ENCODE results near the gene RING1.
A peak's percentile ranks its signal among the peaks of the same experiment; 100 is the strongest.

Gene RING1

DNA sequence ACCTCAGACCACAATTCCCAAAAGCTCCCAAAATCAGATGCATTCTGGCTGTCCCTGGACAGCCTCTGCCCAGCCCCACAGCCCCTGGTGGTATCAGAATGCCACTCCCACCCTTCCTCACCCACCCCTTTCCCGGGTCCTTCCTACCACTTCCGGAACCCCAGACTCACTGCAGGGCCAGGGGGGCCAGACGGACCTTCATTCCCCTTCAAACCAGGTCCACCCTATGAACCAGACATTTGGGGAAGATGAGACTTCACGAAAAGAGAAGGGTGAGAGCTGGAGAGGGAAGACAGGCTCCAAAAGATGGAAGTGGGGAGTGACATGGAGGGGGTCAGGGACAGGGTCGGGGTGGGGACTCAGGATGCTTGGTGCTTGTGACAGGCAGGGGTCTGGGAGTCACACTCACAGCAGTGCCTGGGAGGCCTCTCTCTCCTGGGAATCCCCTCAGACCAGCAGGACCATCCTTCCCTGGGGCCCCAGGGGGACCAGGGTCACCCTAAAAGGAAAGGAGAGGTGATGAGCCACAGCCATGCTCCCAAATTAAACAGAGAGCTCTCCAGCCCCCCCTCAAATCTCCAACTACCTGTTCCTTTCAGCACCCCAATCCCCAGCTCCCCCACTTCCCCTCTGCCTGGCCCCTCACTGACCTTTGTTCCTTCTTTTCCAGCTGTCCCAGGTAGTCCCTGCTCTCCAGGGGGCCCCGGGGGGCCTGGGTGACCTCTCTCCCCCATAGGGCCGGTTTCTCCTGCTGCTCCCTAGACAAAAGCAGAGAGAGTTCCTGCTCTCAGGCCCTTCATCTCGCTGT lies 36.2 kb upstream of the RING1 start:
- DNase-seq = no peak

DNA sequence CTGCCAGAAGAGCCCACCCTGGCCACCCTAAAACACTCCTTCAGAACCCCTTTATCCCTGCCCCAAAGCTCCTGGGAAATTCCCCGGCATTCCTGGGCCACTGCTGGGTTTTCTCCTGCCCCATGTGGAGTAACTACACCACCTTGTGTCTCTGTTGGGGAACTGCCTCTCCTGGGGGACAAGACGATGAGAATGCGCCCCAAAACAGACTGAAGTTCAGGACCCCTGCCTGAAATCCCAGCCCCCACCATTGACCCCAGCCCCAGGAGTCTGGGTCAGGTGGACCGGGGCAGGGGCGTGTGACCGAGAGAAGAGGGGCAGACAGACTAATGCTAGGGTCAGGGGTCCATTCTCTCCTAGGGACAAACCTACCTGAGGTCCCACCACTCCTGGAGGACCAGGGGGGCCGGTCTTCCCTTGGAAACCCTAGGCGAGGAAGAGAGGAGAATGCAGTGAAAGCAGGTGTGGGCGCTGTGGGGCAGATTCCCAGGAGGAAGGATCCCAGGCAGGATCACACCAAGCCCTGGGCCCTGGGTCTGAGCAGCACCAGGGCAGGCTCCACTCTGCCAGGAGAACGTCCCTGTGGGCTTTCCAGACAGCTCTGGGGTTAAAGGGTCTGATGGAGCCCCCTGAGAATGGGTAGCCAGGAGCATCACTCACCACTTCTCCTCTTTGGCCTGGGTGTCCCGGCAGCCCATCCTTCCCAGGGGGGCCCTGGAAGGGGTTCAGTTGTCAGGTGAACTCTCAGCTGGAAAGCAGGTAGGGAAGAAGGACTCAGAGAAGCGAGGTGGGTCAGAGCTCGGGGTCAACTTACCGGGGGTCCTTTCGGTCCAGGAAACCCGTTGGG lies 35.4 kb upstream of the RING1 start:
- DNase-seq = peak in 1 of 56 donors; percentile 2

DNA sequence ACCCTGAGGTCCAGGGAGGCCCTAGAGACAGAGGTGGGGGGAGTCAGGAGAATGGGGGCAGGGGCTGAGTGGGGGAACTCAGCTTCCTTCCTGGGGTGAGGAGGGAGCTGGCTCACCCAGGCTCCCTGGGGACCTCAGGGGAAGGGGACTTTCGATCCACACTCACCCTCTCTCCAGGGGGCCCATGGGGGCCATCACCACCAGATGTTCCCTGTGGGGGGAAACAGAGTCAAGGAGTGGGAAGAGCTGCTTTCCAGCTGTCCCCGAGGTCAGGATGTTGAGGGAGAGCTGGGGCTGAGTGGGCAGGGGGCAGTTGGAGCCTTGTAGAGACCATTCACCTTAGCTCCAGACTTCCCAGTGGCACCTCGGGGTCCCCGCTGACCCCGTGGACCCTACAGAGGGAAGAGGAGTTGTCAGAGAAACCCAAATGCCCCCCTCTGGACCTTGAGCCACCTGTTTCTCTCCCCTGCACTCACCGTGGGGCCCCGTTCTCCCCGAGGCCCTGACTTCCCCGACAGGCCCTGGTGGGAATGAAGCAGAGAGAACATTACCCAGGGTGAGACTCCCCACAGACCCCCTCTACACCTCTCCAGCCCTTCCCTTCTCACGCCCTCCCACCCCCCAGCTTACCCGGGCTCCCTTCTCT lies 34.6 kb upstream of the RING1 start:
- no peak for DNase-seq

GRCh38 chr6:33174784-33175183 lies 33.5 kb upstream of the RING1 start:
- DNase-seq = no peak

GRCh38 chr6:33175436-33176069 lies 32.7 kb upstream of the RING1 start:
- no peak for DNase-seq

- DNase-seq = no peak
These were observed 31.4 kb upstream of the RING1 start for GRCh38 chr6:33176906-33177305.

- DNase-seq = no peak
These were observed 30.5 kb upstream of the RING1 start for GRCh38 chr6:33177552-33178446.

GRCh38 chr6:33178755-33179475 lies 29.4 kb upstream of the RING1 start:
- DNase-seq = no peak

- DNase-seq = no peak
These were observed 27.2 kb upstream of the RING1 start for GRCh38 chr6:33181141-33181540.

- DNase-seq = no peak
These were observed 25.1 kb upstream of the RING1 start for GRCh38 chr6:33183071-33183683.

DNA sequence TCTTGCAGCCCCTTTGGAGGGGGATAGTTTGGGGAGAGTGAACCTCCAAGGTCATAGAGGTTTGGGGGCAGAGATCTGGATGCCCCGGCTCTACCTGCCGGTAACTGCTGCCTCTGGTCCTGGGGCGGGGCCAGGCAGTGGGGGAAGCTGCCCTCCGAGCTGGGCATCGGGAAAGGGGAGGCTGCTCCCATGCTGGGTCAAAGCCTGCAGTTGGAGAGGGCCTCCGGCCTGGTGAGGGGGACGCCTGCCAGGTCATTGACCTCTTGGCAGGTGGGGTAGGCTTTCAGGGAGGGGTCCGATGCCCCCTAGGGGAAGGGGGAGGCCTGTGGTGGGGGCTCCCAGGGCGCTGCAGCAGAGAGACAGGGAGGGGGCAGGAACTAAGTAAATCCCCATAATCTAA lies 23.1 kb upstream of the RING1 start:
- no peak for DNase-seq

- DNase-seq = no peak
These were observed 22.6 kb upstream of the RING1 start for GRCh38 chr6:33185654-33186187.

- DNase-seq = no peak
These were observed 20.5 kb upstream of the RING1 start for GRCh38 chr6:33187809-33188208.

DNA sequence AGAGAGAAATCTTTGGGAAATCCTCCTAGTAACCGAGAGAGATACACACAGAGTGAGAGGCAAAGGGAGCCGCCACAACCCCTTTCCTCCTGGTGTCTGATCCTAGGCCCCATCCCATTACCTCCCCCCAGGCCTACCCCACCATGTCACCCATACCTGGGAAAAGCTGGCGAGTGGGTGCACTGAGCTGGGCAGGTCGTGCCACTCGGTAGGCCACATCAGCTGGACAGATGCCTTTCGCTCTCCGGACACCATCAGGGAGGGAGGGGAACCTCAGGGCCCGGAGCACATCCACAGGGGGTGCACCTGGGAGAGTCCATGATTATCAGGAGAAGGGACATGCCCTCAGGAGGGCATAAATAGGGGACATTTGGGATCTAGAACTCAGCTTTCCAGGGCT lies 19.1 kb upstream of the RING1 start:
- DNase-seq = no peak

GRCh38 chr6:33189625-33190448 lies 18.5 kb upstream of the RING1 start:
- DNase-seq = no peak

DNA sequence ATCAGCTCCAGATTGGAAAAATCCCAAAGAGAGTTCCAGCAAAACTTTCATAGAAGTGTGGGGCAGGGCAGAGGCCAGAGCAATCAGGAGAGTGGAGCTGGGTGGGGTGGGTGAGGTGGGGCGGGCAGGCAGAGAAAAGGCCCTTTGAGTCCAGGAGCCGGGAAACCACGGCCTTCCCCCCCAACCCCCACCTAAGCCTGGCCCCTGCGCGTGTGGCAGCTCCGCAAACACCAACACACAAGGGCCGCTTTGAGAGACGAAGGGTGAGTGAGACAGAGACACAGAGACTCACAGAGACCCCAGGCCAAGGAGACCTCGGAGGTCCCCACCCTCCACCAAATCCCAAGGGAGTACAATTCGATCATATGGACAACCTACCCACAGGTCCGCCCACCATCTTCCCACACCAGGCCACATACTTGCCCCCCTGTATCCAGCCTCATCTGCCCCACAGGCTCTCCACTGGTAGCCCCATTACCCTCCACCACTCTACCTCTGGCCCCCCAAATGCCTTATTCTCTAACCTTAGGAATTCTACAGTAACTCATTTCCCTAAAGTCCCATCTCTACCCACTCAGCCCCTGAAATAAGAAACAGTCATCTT lies 17.7 kb upstream of the RING1 start:
- peak in 1 of 56 donors; percentile 12 for DNase-seq

- DNase-seq = peak in 2 of 56 donors; percentile 18 to 33
These were observed 16.8 kb upstream of the RING1 start for GRCh38 chr6:33191383-33192104.

Data from amygdala (tissue), 56 donors.